GM19035 (cell line): Measurements from ENCODE around the gene CD4.

Source experiments
- ATAC-seq: cut with Tn5 transposase; IDR thresholded peaks from one replicate; pipeline ENCODE4 v1.9.1; 2021; ENCODE audit not compliant: unreplicated experiment

CD4 gene

GRCh38 chr12:6827982-6828780, 38.9 kb downstream of the CD4 start, which contains the start of gene P3H3:
Gene P3H3, plus strand, starts transcription at chr12:6828407. Its CDS starts 34 bp downstream, at chr12:6828441.
- ATAC-seq, result no peak

DNA sequence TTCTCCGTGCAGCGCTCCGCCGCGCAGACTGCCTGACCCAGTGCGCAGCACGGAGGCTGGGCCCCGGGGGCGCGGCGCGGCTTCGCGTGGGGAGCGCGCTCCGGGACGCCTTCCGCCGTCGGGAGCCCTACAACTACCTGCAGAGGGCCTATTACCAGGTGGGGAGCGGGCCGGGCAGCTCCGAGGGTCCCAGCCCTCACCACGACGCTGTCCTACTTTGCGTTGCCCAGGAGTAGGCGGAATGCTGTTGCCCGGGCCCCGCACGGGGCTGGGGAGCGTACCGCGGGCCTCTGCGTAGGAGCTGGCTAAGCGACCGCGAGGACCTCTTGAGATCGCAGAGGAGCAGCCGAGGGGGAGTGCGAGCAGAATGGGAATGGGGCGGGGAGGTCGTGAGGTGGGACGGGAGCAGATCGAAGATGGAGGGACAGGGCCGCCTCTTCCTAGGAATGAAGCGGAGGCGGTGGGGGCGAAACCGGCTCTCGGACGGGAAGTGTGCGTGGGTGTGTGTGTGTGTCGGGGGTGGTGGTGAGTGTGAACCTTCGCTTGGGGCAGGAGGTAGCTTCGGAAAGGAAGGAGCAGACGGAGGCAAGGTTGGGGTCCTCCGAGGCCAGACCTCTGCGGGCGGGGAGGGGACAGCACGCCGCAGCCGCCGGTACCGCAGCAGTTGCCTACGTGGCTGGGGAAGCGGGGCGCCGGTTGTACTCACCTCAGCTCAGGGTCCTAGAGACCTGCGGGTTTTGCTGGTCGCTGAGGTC, 39.6 kb downstream of the CD4 start:
- no peak for ATAC-seq

GRCh38 chr12:6829536-6830220, 40.4 kb downstream of the CD4 start:
- no peak for ATAC-seq

GRCh38 chr12:6830286-6830890, 41.1 kb downstream of the CD4 start:
- no peak for ATAC-seq

- ATAC-seq, result no peak
Measured at GRCh38 chr12:6830999-6831398, 41.7 kb downstream of the CD4 start.

DNA sequence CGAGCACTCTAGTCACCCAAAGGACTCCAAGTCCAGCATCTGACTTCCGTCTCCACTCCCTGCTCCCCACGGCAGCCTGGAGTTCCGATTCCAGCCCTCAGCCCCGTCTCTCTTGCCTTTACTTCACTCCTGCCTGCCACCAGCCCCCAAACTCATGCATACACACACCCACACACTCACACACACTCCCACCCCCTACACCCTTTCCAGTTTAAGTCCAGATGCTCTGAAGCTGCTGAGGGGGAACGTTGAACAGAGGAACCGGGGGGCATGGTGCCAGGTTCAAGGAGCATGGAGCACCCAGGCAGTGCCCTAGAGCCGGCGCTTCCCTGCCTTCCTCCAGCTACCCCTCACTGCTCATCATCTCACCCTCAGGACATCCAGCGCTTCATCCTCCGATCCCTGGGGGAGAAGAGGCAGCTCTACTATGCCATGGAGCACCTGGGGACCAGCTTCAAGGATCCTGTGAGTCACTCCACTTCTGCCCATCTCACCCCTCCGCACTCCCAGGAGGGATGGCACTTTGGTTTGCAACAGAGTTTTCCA, 42.2 kb downstream of the CD4 start:
- no peak for ATAC-seq

DNA sequence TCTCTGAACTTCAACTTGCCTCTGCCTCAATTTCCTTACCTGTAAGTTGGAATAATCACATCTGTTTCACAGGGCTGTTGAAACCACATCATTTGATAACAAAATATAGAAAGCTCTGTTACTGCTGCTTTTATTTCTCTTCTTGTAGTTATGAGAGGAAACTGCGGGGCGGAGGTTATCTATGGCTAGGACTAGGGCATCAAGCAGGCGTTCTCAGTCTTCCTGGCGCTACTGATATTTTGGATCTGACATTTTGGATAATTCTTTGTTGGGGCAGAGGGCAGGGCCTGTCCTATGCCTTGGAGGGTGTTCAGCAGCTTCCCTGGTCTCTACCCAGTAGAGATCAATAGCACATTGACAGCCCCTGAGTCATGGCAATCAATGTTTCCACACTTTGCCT, 42.8 kb downstream of the CD4 start:
- no peak for ATAC-seq

DNA sequence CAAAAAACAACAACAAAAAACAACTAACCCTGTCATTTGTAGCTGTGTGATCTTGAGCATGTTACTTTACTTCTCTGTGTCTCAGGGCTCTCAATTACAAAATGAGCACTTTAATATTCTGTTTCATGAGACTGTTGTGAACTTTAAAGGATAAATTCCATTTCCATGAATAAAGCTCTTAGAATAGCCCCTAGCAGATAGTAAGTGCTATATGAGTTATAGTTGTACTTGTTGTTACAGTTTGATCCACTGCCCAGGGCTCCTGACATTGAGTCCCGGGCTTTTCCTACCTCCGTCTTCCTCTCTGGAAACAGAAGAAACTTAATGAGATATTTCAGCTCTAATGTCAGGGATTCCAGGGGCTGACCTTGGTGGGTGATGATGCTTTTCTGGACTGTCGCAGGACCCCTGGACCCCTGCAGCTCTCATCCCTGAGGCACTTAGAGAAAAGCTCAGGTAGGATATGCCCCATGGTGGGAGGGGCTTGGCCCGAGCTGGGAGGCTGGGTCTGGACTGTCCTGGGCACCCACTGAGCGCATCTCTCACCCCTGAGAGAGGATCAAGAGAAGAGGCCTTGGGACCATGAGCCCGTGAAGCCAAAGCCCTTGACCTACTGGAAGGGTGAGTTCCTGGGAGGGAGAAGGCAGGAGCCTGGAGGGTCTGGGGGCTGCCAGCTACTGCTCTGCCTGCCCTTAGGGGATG, 44.0 kb downstream of the CD4 start:
- no peak for ATAC-seq

DNA sequence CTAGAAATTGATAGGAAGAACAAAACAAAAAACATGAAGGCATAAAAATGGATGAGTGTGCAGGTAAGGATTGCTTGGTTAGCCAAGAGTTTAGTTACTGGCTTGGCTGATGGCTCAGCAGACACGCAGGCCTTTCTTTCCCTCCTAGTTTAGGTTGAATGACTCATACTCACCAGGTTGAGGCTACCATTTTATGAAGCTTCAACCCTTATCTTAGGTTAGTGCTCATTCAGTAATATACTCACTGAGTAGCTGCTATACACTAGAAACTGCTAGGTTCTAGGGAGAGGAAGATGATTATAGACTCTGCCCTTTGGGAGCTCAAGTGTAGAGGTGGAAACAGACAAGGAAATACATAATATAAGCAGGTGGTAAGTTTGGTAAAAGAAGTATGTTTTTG, 44.9 kb downstream of the CD4 start:
- ATAC-seq, result no peak

DNA sequence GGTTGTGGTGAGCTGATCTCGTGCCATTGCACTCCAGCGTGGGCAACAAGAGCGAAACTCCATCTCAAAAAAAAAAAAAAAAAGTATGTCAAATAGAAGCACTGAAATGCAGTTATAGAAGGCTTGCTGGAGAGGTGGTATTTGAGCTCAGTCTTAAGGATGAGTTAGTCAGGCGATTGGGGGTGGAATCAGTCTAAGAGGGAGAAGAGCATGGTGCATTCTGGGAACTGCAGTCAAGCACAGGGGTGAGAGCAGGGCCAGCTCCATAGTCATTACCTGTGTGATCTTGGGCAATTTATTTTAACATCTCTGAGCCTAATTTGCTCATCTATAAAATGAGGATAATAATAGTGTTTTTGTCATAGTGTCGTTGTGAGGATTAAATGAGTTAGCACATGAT, 45.5 kb downstream of the CD4 start:
- ATAC-seq, result no peak

DNA sequence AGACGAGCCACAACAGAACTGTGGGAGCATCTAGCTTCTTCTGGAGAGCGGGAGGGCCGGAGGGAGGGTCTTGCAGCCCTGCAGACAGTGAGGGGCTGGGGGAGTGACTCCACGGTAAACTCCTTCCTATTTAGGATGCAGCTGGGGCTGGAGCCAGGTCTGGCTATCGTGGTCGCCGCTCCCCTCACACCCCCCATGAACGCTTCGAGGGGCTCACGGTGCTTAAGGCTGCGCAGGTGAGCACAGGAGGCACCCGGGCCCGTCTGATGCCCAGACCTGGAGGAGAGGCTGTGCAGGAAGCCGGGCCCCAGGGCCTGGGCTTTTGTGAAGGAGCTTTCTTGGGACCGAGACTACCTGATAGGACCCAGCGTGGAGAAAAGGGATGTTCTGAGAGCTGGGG, 47.5 kb downstream of the CD4 start:
- ATAC-seq, result no peak

DNA sequence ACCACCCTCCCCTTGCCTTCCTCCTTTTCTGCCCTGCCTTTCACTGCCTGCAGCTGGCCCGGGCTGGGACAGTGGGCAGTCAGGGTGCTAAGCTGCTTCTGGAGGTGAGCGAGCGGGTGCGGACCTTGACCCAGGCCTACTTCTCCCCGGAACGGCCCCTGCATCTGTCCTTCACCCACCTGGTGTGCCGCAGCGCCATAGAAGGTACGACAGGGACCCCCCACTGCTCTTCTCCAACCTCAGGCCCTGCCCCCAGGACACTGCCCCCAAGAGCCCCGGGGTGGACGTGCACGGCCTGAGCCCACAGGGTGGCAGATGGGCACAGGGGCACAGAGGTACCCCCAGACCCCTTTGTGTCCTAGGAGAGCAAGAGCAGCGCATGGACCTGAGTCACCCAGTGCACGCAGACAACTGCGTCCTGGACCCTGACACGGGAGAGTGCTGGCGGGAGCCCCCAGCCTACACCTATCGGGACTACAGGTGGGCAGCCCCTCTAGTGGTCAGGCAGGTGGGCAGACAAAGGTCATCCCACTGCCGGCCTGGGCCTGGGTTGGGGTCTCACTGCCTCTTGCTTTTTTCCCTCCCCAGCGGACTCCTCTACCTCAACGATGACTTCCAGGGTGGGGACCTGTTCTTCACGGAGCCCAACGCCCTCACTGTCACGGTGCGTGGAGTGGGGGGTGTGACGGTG, 48.2 kb downstream of the CD4 start:
- no peak for ATAC-seq

- ATAC-seq, result no peak
Measured at GRCh38 chr12:6838854-6839253, 49.5 kb downstream of the CD4 start.

DNA sequence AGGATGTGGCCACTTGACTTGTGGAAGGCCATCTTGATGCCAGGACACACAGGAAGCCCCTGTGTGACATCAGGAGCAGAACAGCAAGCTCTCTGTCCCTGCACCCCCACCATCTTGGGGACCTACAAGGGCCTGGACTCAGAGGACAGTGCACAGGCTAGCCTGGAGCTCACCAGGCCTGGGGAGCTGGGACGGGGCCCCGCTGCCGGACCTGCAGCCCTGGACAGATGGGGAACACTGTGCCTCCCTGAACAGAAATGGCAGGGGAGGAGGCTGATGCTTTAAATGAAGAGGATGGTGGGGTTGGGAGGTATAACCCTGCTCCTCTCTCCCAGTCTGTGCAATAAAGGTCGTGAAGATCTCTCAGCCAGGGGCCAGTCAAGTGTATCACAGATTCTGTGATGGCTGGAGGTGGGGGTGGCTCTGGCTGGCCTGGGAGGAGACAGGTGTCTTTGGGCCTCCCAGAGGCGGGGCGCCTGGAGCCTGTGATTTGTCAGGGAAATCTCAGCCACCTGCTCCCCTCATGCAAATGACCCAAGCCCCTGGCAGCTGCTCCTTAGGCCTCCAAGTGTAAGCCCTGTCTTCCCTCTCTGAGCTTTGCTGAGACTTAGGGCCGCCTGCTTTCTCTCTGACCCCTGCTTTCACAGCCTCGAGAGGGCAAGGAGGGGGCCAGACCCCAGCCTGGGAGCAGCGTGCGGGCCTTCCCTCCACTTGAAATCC, 50.3 kb downstream of the CD4 start:
- ATAC-seq, result peak; percentile 70

- no peak for ATAC-seq
Measured at GRCh38 chr12:6840330-6840729, 51.0 kb downstream of the CD4 start.

GRCh38 chr12:6840761-6841515, 51.6 kb downstream of the CD4 start, which contains the start of gene GNB3:
Gene GNB3, plus strand, starts transcription at chr12:6840925. Its CDS starts 363 bp downstream, at chr12:6841288.
- ATAC-seq, result no peak

- no peak for ATAC-seq
Measured at GRCh38 chr12:6842075-6842474, 52.7 kb downstream of the CD4 start.

DNA sequence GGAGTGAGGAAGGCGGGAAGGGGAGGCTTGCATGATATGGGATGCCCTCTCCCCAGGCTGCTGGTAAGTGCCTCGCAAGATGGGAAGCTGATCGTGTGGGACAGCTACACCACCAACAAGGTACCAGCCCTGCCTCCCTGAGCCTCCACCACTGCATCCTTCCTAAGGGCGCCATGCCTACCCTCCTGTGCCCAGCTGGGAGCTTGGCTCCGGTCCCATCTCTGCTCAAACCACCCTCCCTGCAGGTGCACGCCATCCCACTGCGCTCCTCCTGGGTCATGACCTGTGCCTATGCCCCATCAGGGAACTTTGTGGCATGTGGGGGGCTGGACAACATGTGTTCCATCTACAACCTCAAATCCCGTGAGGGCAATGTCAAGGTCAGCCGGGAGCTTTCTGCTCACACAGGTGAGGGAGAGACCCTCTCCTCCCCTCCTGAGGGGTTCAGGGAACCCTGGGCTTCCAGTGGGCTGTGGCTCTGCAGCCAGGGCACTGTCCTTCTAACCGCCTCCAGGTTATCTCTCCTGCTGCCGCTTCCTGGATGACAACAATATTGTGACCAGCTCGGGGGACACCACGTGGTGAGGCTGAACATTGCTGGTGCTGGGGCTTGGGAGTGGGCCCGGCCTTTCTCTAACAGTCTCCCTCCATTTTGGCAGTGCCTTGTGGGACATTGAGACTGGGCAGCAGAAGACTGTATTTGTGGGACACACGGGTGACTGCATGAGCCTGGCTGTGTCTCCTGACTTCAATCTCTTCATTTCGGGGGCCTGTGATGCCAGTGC, 54.0 kb downstream of the CD4 start:
- no peak for ATAC-seq
